ENCODE measurements around the gene TPCN1.

TPCN1 gene

GRCh38 chr12:113322343-113322742 is 101.1 kb downstream of the TPCN1 start:
- Histone ChIP-seq H2AFZ (ENCODE audit: low read depth) (no peak overlapping the region), H3K79me2 (ENCODE audit: insufficient read depth, low read depth) (no peaks in the 10 kb centered on the region), H3K9ac (no peak overlapping the region), H3K4me1 (ENCODE audit: low read depth, poor library complexity, severe bottlenecking) (peaks cover 6% of the 10 kb centered on the region), H3K27ac (no peak overlapping the region), H3K36me3 (ENCODE audit: insufficient read depth) (no peaks in the 10 kb centered on the region), H3K4me3 (IDR thresholded peaks at IDR 0.05; ENCODE audit: insufficient read depth, low read depth, low read length) (no peak overlapping the region), H3K27me3 (ENCODE audit: insufficient read depth, low read depth) (no peaks in the 10 kb centered on the region), H3K4me2 (no peak overlapping the region), H4K20me1 (ENCODE audit: insufficient read depth) (no peaks in the 10 kb centered on the region)
- no peak for TF ChIP-seq CTCF (conservative IDR thresholded peaks at IDR 0.05; ENCODE audit: low read depth, low read length)

GRCh38 chr12:113325916-113326315 is 104.7 kb downstream of the TPCN1 start:
- TF ChIP-seq CTCF (conservative IDR thresholded peaks at IDR 0.05; ENCODE audit: low read depth, low read length): no peak
- no peaks in the 10 kb centered on the region for H3K36me3 ChIP-seq (ENCODE audit: insufficient read depth)
- no peak overlapping the region for H2AFZ ChIP-seq (ENCODE audit: low read depth)
- H3K9ac ChIP-seq: no peak overlapping the region
- no peak overlapping the region for H3K4me2 ChIP-seq
- H3K27me3 ChIP-seq (ENCODE audit: insufficient read depth, low read depth): no peaks in the 10 kb centered on the region
- no peak overlapping the region for H3K4me3 ChIP-seq (IDR thresholded peaks at IDR 0.05; ENCODE audit: insufficient read depth, low read depth, low read length)
- H3K79me2 ChIP-seq (ENCODE audit: insufficient read depth, low read depth): no peaks in the 10 kb centered on the region
- H3K4me1 ChIP-seq (ENCODE audit: low read depth, poor library complexity, severe bottlenecking): peaks cover 6% of the 10 kb centered on the region
- no peak overlapping the region for H3K27ac ChIP-seq
- no peaks in the 10 kb centered on the region for H4K20me1 ChIP-seq (ENCODE audit: insufficient read depth)

GRCh38 chr12:113326775-113327395 is 105.6 kb downstream of the TPCN1 start:
- H2AFZ ChIP-seq (ENCODE audit: low read depth): no peak overlapping the region
- no peak overlapping the region for H3K9ac ChIP-seq
- H3K4me1 ChIP-seq (ENCODE audit: low read depth, poor library complexity, severe bottlenecking): peaks cover 6% of the 10 kb centered on the region
- H3K36me3 ChIP-seq (ENCODE audit: insufficient read depth): no peaks in the 10 kb centered on the region
- no peaks in the 10 kb centered on the region for H4K20me1 ChIP-seq (ENCODE audit: insufficient read depth)
- no peak overlapping the region for H3K4me3 ChIP-seq (IDR thresholded peaks at IDR 0.05; ENCODE audit: insufficient read depth, low read depth, low read length)
- TF ChIP-seq CTCF (conservative IDR thresholded peaks at IDR 0.05; ENCODE audit: low read depth, low read length): no peak
- H3K4me2 ChIP-seq: no peak overlapping the region
- H3K27ac ChIP-seq: no peak overlapping the region
- no peaks in the 10 kb centered on the region for H3K79me2 ChIP-seq (ENCODE audit: insufficient read depth, low read depth)
- H3K27me3 ChIP-seq (ENCODE audit: insufficient read depth, low read depth): no peaks in the 10 kb centered on the region

GRCh38 chr12:113328368-113328889 is 107.2 kb downstream of the TPCN1 start:
- H3K4me2 ChIP-seq: no peak overlapping the region
- H3K79me2 ChIP-seq (ENCODE audit: insufficient read depth, low read depth): no peaks in the 10 kb centered on the region
- H3K27me3 ChIP-seq (ENCODE audit: insufficient read depth, low read depth): no peaks in the 10 kb centered on the region
- H3K9ac ChIP-seq: no peak overlapping the region
- no peaks in the 10 kb centered on the region for H3K36me3 ChIP-seq (ENCODE audit: insufficient read depth)
- no peak overlapping the region for H3K4me3 ChIP-seq (IDR thresholded peaks at IDR 0.05; ENCODE audit: insufficient read depth, low read depth, low read length)
- no peaks in the 10 kb centered on the region for H4K20me1 ChIP-seq (ENCODE audit: insufficient read depth)
- H3K27ac ChIP-seq: no peak overlapping the region
- H2AFZ ChIP-seq (ENCODE audit: low read depth): no peak overlapping the region
- H3K4me1 ChIP-seq (ENCODE audit: low read depth, poor library complexity, severe bottlenecking): peaks cover 4% of the 10 kb centered on the region
- no peak for TF ChIP-seq CTCF (conservative IDR thresholded peaks at IDR 0.05; ENCODE audit: low read depth, low read length)

Data from KMS-11 (cell line).